Measurements from ENCODE around the gene ELP1. TPM values are rescaled to one million over a fixed set of nuclear protein-coding genes. Genes with fewer than 3 reads are reported as not detected.

ELP1 gene
- total and polyA plus RNA-seq, 2 of the 4 experiments (the other 2 are of a cell fraction): 20.0 to 43.2 TPM

DNA sequence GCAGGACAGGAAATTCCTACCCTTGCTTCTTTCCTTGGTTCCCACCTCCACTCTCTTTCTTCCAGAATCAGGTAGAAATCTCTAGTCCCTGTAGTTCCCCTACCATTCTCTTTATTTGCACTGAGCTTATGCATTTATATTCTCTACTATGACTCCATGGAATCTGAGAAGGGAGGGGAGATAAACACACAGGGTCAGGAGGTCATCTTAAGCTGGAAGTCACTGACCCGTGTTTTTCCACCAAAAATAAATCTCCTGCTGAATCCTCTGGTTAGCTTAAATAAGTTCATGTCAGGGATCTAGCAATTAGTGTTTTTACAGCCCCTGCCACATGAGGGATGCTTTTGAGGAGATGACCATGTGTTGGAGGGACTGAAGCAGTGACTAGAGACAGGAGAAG lies 81.8 kb downstream of the ELP1 start:
- H3K4me1 ChIP-seq (ENCODE audit: control insufficient read depth, insufficient read depth, low read length): no peaks in the 10 kb centered on the region
- no peak overlapping the region for H3K23ac ChIP-seq (ENCODE audit: low read depth, low read length)
- ChIA-PET CTCF (no interaction called here), POLR2A (ENCODE audit: unreplicated experiment) (no interaction called here)
- no peak overlapping the region for H4K91ac ChIP-seq (ENCODE audit: insufficient read depth, low read depth, low read length)
- in situ Hi-C loops (cut with MboI; ENCODE audit: low sequenced_read_pairs): no loop called here
- no peak overlapping the region for H2AFZ ChIP-seq (replicated peaks; ENCODE audit: low read length, poor library complexity)
- no peak overlapping the region for H2BK15ac ChIP-seq (ENCODE audit: low read depth, low read length)
- no peak overlapping the region for H3K4me2 ChIP-seq (ENCODE audit: low read depth, low read length)
- H3K36me3 ChIP-seq (ENCODE audit: control insufficient read depth, insufficient read depth, low read length): no peaks in the 10 kb centered on the region
- no peaks in the 10 kb centered on the region for H3K79me1 ChIP-seq (ENCODE audit: low read depth in 1 of 2, low read length in 2 of 2)
- H2AK5ac ChIP-seq (ENCODE audit: low read depth, low read length): no peak overlapping the region
- no peak overlapping the region for H2AK9ac ChIP-seq (replicated peaks; ENCODE audit: low read depth, low read length, poor library complexity)
- no peak overlapping the region for H4K8ac ChIP-seq (ENCODE audit: low read depth in 2 of 2, low read length in 2 of 2)
- BruUV-seq (replicated peaks): no TSS peak
- no peak overlapping the region for H3K4ac ChIP-seq (ENCODE audit: low read depth, low read length)
- H2BK20ac ChIP-seq (ENCODE audit: low read depth, low read length): no peak overlapping the region
- H2BK120ac ChIP-seq (ENCODE audit: low read depth, low read length): no peak overlapping the region
- intact Hi-C loops (cut with micrococcal nuclease): no loop called here
- no CpG with 5 or more reads among the region's 1 CpG for WGBS, 2 experiments (ENCODE audit: extremely low coverage in 2 of 2, insufficient read length in 1 of 2)
- no peaks in the 10 kb centered on the region for H4K20me1 ChIP-seq (ENCODE audit: insufficient read depth, low read length)
- ATAC-seq (ENCODE audit: low read depth) (no peak), DNase-seq (no peak)
- no peak overlapping the region for H2BK5ac ChIP-seq (ENCODE audit: low read depth, low read length, poor library complexity, severe bottlenecking)
- dilution Hi-C loops (cut with HindIII; ENCODE audit: low sequenced_read_pairs, unreplicated experiment): no loop called here
- no peak overlapping the region for H3K4me3 ChIP-seq (ENCODE audit: insufficient read depth, low read depth, low read length)
- peaks cover 8% of the 10 kb centered on the region for H3K27me3 ChIP-seq (ENCODE audit: control insufficient read depth, insufficient read depth, low read length)
- no peak overlapping the region for H3K9ac ChIP-seq (ENCODE audit: low read depth, low read length)
- no peak overlapping the region for H4K5ac ChIP-seq (ENCODE audit: low read depth, low read length)
- H3K9me3 ChIP-seq (ENCODE audit: control insufficient read depth, insufficient read depth, low read length): no peaks in the 10 kb centered on the region
- TF ChIP-seq RFX5 (IDR thresholded peaks at IDR 0.05; ENCODE audit: low read depth, low read length): no peak
- no peak for TF ChIP-seq SMC3 (IDR thresholded peaks at IDR 0.05; ENCODE audit: low read depth, low read length)
- no peak for TF ChIP-seq RCOR1 (IDR thresholded peaks at IDR 0.05; ENCODE audit: insufficient replicate concordance, low read length)
- TF ChIP-seq POLR2A (IDR thresholded peaks at IDR 0.05; ENCODE audit: low read depth, low read length): no peak
- no peak for TF ChIP-seq MAFK (IDR thresholded peaks at IDR 0.05; ENCODE audit: low read depth, low read length)
- TF ChIP-seq BHLHE40 (IDR thresholded peaks at IDR 0.05; ENCODE audit: low read depth, low read length): no peak
- TF ChIP-seq NFE2L2 (IDR thresholded peaks at IDR 0.05; ENCODE audit: low read depth, low read length): no peak
- TF ChIP-seq USF2 (IDR thresholded peaks at IDR 0.05; ENCODE audit: low read depth, low read length): no peak
- no peak for TF ChIP-seq RAD21 (IDR thresholded peaks at IDR 0.05; ENCODE audit: low read length)
- TF ChIP-seq CEBPB (IDR thresholded peaks at IDR 0.05; ENCODE audit: low read depth, low read length): no peak
- TF ChIP-seq, protein P1, sequence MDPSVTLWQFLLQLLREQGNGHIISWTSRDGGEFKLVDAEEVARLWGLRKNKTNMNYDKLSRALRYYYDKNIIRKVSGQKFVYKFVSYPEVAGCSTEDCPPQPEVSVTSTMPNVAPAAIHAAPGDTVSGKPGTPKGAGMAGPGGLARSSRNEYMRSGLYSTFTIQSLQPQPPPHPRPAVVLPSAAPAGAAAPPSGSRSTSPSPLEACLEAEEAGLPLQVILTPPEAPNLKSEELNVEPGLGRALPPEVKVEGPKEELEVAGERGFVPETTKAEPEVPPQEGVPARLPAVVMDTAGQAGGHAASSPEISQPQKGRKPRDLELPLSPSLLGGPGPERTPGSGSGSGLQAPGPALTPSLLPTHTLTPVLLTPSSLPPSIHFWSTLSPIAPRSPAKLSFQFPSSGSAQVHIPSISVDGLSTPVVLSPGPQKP (IDR thresholded peaks at IDR 0.05; ENCODE audit: borderline replicate concordance, low read depth, low read length): no peak
- TF ChIP-seq FOS (IDR thresholded peaks at IDR 0.05; ENCODE audit: low read depth, low read length): no peak
- no peak for TF ChIP-seq CHD1 (IDR thresholded peaks at IDR 0.05; ENCODE audit: low read depth, low read length)
- TF ChIP-seq, protein P2, sequence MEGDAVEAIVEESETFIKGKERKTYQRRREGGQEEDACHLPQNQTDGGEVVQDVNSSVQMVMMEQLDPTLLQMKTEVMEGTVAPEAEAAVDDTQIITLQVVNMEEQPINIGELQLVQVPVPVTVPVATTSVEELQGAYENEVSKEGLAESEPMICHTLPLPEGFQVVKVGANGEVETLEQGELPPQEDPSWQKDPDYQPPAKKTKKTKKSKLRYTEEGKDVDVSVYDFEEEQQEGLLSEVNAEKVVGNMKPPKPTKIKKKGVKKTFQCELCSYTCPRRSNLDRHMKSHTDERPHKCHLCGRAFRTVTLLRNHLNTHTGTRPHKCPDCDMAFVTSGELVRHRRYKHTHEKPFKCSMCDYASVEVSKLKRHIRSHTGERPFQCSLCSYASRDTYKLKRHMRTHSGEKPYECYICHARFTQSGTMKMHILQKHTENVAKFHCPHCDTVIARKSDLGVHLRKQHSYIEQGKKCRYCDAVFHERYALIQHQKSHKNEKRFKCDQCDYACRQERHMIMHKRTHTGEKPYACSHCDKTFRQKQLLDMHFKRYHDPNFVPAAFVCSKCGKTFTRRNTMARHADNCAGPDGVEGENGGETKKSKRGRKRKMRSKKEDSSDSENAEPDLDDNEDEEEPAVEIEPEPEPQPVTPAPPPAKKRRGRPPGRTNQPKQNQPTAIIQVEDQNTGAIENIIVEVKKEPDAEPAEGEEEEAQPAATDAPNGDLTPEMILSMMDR (conservative IDR thresholded peaks at IDR 0.05; ENCODE audit: low read depth, low read length): no peak
- no peak overlapping the region for H3K14ac ChIP-seq (replicated peaks; ENCODE audit: low read depth, low read length)
- H3K18ac ChIP-seq (ENCODE audit: low read depth, low read length): no peak overlapping the region
- no peaks in the 10 kb centered on the region for H3K9me1 ChIP-seq (ENCODE audit: insufficient read depth, low read length)
- H3K56ac ChIP-seq (ENCODE audit: extremely low read depth, insufficient read depth, low read length): no peak overlapping the region
- H3K27ac ChIP-seq (ENCODE audit: insufficient read depth, low read length): no peak overlapping the region
